HG03139 (cell line): ENCODE data around the gene RALGAPA2.

Source experiments
- ATAC-seq: cut with Tn5 transposase; IDR thresholded peaks from one replicate; pipeline ENCODE4 v1.9.1; 2021; ENCODE audit not compliant: unreplicated experiment

The RALGAPA2 gene

DNA sequence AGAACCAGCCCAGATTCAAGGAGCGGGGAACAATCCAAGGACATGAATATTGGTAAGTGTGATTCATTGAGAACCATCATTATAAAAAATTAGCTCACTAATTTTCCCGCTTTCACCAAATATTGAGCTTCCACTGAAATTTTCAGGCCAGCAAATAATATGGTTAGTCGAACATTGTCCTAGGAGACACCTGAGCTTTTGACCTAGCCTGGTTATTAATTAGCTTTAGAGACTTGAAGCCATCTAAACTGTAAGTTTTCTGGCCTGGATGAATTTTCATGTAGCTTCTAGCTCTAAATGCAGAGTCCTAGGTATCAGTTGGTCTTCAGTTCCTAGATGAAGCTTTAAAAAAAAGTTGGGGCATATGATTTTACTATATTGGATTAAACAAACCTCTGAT lies 17.1 kb upstream of the RALGAPA2 start:
- no peak for ATAC-seq

DNA sequence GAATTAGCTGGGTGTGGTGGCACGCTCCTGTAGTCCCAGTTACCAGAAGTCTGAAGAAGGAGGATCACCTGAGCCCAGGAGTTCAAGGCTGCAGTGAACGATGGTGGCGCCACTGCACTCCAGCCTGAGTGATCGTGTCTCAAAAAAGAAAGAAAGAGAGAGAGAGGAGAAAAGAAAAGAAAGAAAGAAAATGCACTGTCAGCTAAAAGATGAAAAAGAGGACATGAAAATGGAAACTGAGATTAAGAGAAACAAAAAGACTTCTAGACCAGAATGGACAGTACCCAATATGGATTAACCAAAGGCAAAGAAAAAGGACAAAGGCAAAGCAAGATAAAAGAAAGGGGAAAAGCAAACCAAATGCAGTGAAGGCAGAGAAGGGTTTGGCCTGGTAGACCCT lies 9.0 kb upstream of the RALGAPA2 start:
- no peak for ATAC-seq

DNA sequence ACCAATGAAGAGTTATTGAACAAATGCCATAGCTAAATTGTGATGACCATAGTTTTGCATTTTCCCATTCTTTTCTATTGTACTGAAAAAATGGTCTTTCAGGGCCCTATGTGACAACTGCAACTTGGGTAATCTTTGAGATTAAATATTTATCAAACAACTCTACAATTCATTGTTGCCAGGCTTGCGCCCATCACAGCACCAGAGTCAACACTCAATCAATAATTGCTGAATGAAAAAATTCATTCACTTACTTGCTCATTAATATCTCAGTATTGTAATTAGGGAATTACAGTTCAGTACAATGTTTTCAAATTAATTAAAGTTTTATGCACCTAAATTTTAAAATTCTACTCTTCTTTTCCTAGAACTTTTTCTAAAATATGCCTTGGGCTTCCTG lies 7.7 kb upstream of the RALGAPA2 start:
- no peak for ATAC-seq

DNA sequence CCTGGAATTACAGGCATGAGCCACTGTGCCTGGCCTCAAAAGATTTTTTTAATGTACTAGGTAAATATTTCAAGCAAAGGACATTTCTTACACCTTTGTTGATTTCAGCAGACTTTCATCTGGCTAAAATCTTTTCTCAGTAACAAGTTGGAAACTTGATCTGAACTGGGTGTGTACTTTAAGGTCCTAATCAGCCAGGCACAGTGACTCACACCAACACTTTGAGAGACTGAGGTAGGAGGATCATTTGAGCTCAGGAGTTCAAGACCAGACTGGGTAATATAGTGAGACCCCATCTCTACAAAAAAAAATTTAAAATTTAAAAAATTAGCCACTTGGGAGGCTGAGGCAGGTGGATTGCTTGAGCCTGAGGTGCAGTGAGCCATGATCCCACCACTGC lies 7.0 kb upstream of the RALGAPA2 start:
- no peak for ATAC-seq

DNA sequence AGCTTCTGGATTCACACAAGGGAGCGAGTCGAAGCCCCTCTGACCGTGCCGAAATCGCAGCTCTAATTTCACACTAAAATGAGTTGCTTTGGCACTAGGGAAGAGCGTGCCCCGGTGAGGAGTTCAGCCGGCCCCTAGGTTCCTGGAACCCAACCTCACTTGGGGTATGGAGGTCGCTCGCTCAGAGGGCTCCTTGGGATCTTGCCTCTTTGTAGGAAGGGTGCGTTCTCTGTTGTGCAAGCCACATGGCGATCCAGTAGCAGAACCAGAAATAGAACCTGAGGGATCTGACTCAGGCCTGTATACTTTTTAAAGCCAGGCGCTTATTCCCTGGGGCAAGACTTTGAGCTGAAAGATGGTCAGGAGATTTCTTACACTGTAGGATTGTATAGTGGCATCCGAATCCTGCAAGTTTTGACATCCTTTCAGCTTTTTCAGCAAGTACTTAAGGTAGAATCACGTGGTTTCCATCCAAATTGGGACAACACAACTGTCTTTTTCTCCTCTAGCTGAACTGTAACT lies 861 bp upstream of the RALGAPA2 start:
- ATAC-seq: no peak

DNA sequence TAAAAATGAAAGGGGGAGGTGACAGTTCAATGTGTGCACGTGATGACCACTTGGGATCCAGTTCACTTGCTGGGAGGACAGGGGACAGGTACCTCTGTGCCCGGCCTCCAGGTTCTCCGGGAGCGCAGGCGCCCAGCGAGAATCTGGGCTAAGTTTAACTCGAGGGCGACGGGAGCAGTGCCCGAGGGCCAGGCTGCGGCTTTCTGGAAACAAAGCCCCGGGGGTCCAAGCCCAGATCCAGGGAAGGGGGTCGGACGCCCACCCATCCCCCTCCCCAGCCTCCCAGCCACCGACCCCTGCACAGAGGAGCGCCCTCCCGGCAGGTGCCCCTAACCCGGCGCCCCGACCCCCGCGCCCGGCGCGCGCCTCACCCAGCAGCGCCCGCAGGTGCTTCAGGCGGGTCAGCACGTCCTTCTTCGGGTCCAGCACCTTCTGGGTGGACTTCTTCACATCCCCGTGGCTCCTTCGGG lies 405 bp downstream of the RALGAPA2 start:
- ATAC-seq: no peak

DNA sequence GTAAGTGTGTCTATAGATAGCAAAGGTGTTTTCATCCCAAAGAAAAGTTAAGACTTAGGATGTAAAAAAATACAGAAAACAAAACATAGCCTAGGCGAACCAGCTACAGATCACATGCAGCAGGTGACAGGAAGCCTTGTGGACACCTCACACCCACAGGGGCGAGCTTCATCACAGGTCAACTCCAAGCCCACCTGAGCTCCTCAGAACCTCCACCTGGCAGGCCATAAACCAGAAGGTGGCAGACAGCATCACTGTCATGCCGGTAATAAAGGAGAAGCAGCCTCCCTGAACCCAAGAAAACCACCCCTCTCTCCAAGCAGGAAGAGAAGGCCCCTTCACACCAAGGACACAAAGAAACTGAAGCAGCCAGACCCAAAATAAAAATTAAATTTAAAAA lies 1.0 kb downstream of the RALGAPA2 start:
- no peak for ATAC-seq

DNA sequence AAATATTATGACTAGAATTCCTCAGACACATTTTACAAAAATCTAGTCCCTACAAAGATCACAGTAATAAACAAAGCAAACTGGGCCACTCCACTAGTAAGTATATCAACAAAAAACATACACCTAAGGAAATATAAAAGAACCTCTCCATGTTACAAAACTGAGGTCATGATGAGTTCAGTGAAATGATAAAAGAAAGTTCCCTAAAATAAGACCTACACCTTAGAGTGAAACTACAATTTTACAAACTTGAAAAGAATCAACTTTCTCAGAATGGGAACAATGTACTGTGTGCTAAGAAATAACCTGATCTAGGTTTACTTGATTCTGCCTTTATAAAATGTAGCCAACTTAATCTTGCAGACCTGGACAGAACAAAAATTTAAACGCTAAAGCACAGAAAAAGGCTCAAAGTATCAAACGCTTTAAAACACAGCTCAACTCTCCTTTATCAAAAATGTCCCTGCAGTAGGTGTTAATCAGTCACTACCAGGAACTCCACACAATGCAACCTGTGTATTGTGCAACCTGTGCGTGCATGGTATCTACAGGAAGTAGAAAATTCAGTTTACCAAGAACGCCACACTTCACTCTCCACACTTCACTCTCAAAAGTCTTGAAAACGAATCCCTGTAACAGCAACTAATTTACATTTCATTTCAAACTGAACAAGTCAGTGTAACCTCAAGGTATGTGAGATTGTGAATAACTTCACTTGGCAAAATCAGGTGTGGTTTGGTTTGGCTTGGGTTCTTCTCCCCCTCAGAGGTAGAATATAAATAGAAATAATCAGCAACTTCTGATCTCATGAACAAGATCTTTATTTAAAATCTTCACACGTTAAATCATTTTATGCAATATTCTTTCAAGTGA lies 1.8 kb downstream of the RALGAPA2 start:
- ATAC-seq: peak; percentile 25

DNA sequence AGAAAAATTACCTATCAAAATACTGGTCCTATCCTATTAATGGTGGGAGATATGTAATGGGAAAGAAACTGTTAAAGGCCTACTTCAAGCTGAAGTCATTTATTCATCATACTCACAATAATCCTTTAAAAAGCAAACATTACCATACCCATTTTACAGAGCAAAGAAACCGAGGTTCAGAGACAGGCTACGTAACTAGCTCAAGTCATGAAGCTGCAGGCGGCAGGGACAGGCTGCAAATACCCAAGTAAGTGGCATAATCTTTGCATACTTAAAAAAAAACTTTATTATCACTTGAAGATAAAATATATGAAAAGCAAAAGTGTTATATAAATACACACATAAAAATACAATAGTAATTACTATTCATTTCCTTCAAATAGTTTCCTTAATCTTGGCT lies 2.6 kb downstream of the RALGAPA2 start:
- no peak for ATAC-seq

DNA sequence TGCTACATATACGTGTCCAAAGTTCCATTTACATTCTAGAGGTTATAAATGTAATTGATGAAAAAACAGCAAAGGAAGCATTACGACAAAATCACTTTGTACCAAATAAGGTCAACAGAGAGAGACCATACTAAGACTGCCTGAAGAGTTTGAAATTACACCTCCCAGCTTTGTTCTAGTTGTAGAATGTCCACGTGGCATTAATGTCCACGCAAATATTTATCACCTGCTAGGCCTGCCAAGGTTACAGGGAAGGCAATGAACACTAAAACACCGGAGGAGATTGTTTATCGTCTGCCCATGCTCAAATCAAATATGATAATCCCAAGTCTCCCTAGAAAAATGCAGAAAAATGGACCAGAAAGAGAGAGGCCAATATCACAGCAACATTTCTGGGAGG lies 6.2 kb downstream of the RALGAPA2 start:
- no peak for ATAC-seq

DNA sequence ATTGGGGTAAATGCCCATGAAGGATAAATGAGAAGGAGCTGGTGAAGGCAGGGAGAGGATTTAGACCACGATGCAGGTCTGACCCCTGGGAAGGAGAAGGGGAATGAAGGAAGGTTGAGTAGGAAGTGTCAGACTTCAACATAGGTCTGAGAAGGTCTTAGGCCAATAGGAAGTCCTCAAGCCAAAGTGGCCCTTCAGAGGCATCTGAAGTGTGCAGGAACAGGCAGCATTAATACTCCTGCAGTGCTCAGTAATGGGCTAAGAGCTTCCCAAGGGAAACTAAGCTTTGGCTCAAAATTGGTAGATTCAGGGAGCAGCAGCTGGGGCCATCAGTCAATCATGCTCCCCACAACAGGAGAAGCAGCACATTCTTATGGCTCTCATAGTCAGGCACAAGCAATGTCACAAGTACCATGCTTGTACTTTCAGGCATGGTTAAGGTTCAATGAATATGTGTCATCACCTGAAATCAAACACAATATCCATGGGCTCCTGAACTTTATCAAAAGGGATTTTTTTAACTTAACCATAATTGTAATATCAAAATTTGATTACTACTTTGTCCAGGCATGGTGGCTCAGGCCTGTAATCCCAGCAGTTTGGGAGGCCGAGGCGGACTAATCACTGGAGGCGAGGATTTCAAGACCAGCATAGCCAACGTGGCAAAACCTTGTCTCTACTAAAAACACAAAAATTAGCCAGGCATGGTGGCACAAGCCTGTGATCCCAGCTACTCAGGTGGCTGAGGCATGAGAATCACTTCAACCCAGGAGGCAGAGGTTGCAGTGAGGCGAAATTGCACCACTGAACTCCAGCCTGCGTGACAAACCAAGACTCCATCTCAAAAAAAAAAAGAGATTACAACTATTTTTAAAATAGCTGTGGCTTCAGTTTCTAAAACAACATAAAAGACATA lies 9.9 kb downstream of the RALGAPA2 start:
- no peak for ATAC-seq

DNA sequence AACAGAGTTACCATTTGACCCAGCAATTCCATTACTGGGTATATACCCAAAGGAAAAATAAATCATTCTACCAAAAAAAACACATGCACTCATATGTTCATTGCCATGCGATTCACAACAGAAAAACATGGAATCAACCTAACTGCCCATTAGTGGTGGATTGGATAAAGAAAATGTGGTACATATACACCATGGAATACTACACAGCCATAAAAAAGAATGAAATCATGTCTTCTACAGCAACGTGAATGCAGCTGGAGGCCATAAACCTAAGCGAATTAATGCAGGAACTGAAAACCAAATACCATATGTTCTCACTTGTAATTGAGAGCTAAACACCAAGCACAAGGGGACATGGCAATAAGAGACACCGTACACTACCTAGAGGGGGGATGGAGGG lies 12.5 kb downstream of the RALGAPA2 start:
- ATAC-seq: no peak

DNA sequence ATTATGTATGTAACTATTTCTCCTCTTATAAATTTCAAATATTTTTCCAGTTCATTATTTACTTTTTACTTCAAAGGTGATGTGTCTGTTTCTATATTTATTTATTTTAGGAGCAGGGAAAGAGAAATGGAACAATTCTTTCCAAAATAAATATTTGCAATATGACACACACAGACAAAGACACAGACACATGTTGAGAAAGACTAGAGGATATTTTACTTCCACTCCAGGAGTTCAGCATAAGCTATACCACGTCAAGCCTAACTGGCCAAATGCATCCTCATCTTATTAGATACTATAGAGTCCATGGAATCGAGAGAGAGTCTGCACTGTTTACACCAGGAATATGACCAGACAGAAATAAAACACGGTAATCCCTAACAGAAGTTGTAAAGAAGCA lies 13.3 kb downstream of the RALGAPA2 start:
- ATAC-seq: no peak

DNA sequence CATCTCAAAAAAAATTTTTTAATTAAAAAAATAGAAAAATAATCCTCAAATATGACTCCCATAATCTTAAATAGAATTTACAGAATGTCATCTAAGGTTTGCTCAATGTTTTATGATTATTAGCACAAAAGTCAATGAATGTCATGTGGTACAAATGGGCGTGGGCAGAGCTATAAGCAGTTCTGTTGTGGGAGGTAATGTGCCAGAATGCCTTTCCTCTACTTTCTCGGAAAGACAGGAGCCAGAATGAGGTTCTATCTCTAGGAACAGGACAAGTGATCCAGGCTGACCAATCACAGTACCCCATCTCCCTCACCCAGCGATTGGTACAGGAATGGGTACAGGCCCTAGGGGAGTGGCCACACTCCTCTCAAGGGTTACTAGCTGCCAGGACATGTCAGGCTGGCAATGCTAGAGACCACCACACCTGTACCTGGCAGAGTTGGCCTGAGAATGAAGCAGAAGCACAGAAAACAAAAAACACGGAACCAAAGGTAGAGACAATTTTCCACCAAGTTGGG lies 15.1 kb downstream of the RALGAPA2 start:
- no peak for ATAC-seq

DNA sequence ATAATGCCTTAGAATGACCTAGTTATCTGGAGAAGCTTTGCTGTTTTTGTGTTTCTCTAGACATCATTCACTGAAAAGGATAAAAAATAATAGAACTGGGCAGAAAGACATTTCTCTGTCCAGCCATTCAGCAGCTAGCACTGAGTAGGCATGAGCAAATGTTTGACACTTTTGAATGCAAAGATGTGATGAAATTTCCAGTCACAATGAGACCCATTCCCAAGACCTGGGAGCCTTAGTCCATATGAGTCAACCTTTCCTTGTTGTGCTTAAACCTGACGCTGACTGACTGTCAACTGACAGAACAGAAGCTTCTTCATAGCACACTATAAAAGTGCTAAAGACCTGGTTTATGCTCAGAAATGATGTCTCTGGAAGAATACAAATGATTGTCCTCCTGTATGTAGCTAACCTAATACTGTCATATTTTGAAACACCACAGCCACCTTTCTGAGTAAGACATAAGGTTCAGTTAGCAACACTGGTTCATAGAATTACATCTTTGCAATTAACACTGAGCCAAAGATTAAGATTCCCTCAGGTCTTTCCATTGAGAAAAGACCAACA lies 17.1 kb downstream of the RALGAPA2 start:
- ATAC-seq: no peak

DNA sequence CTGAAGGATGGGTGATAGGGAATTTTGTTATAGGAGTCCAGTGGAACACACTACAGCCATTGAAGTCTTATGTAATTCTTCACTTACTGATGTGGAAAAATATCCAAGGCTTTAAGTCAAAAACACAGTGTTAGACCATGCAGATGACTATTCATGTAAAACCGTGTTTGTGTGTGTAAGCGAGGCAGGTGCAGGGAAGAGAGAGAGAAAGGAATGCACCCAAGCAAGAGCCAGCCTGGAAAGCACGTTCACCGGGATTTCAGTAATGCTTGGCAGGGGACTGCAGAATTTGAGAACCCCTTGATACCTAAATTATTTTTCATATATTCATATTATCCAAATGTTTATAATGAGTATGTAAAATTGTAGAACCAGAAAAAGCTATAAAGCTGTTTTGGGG lies 17.9 kb downstream of the RALGAPA2 start:
- no peak for ATAC-seq

DNA sequence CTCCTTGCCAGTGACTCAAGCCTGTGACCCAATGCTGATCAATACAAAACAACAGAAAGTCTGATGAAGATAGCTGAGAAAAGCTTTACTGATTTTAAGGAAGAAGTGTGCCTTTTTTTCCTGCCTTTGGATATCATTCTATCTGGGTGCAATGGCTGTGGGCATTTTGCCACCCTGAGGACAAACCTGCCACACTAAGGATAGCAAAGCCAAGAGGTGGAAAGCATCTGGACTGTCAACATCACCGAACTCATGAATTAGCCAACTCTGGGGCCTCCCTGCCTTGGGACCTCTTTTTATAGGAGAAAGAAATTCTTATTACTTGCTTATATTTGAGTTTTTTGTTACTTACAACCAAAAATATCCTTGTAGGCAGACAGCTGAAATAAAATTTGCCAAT lies 19.9 kb downstream of the RALGAPA2 start:
- ATAC-seq: no peak

DNA sequence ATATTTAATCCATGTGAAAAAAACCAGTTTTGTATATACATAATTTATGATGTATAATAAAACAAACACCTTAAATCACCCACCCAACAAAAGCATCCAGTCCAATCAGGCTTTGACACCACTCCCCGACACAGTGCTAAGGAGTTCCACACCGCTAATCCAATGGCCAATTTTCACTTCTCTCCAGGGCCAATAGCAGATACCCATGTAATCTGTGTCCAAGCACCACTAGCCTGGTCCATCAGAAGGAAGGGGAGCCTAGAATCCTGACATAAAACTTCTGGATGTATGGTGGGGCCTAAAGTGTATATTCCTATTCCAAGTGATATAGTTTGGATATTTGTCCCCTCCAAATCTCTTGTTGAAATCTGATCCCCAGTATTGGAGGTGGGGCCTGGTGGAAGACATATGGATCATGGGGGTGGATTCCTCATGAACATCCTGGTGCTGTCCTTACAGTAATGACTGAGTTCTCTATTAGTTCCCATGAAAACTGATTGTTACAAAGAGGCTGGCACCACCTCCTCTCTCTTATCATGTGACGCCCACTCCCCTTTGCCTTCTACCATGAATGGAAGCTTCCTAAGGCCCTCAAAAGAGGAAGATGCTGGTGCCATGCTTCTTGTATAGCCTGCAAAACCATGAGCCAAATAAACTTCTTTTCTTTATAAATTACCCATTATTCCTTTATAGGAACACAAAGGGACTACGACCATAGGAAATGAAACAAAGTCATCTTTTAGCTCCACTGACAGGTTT lies 20.8 kb downstream of the RALGAPA2 start:
- ATAC-seq: peak; percentile 31

DNA sequence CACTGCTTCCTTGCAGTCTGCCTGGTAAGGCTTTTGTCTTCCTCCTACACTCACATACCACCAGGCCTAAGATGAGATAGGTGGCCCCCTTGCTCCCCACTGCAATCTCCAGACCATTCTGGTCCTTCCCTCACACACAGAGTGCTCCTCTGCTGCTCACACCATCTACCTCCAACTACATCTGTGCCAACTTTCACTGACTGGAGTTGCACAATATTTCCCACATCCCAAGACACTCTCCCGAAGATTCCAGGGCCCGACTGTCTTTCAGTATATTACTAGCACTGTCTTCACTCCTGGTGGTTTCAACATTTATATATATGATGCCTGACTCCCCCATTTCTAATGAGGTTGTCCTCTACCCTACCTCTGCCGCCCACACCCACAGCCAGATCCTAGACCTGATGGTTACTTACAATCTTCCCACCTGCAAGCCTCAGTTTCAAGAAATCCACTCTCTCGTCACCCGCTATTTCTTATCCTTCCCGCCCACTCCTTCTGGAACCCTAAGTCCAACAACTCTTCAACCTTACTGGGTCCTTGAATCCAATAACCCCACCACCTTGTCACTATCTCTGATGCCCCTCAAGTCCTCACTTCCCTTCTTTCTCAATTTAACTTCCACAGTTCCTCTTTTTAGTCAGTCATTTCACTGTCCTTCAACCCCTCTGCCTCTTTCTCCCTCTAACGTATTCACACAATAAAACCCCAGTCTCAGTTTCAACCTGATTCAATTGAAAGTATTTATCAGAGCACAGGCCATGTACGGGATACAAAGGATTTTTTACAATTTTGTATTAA lies 21.6 kb downstream of the RALGAPA2 start:
- ATAC-seq: peak; percentile 83

DNA sequence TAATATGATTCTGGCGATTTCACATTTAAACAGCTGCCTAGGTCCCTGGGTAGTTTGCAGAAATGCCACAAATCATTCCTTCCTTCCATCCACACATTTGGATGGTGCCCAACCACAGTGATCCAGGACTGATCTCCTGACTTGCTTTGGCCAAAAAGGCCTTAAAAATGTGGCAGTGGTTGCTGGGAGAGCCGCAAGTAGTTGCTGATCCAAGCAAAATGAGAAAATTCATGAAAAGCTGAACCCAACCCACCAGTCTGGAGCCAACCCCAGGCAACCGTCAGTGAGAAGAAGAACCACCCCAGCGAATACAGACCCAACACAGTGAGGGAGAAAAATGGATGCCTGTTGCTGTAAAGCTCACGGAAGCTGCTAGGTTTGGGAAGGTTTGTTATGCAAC lies 25.1 kb downstream of the RALGAPA2 start:
- no peak for ATAC-seq
